Body of pancreas (tissue), 4 donors: Measurements from ENCODE around the gene NRIP3. TPM values are rescaled to one million over a fixed set of nuclear protein-coding genes. Genes with fewer than 3 reads are reported as not detected.

ENCODE experiments used
- ATAC-seq: fragments of 150-250 bp; one replicate; pipeline ENCODE4 v1.9.1; 2016
- DNase-seq, 4 donors: peaks; one replicate each; pipeline ENCODE4 v3.0.0-alpha.2; 2019
- H3K27ac ChIP-seq, 4 donors: fragments of 200-600 bp; sonication (generic); 1 replicate in 3 of 4; 2 replicates in 1 of 4; pipeline versions ENCODE4 v1.5.1 to v1.6.1; 2016 to 2019; ENCODE audit warnings: mild to moderate bottlenecking in 1 of 4, mixed read lengths in 1 of 4, moderate library complexity in 1 of 4
- H3K27me3 ChIP-seq, 2 donors: fragments of 200-600 bp; sonication (generic); one replicate each; pipeline ENCODE4 v1.6.0; 2016; ENCODE audit warnings: mild to moderate bottlenecking in 1 of 2
- H3K36me3 ChIP-seq, 2 donors: fragments of 200-600 bp; sonication (generic); replicated peaks in 1 of 2; 2 replicates each; pipeline ENCODE4 v1.5.1; 2016; ENCODE audit warnings: low read depth in 2 of 2; ENCODE audit not compliant: insufficient read depth in 1 of 2
- H3K4me1 ChIP-seq: fragments of 200-600 bp; sonication (generic); one replicate; pipeline ENCODE4 v1.6.0; 2016
- H3K4me3 ChIP-seq, 2 donors: fragments of 200-600 bp; sonication (generic); 1 replicate in 1 of 2; 2 replicates in 1 of 2; pipeline ENCODE4 v1.5.1; 2016 to 2019
- H3K9me3 ChIP-seq, 3 donors: fragments of 200-600 bp; sonication (generic); 1 replicate in 2 of 3; 2 replicates in 1 of 3; pipeline ENCODE4 v1.5.1; 2016
- POLR2A ChIP-seq, 3 donors: fragments of 450-650 bp; IDR thresholded peaks; one replicate each; pipeline ENCODE4 v1.6.1; 2016; ENCODE audit warnings: antibody characterized with exemption in 3 of 3, mild to moderate bottlenecking in 2 of 3
- WGBS, 2 donors: methylation state at CpG; one replicate each; pipeline ENCODE4 v1.1.5; 2017; 5-methylcytosine and 5-hydroxymethylcytosine counted together
- intact Hi-C: fragments of 100-400 bp; cut with DNase I; formaldehyde crosslinking; loops from one replicate; pipeline ENCODE4 v1.15.1; 2023
- small RNA-seq: library from RNA; depleted of rRNA; stranded (forward); fragments of <200 nt; gene quantifications from one replicate; pipeline ENCODE3, GENCODE V24; 2016
- total RNA-seq, 2 donors: library from RNA; depleted of rRNA; stranded (reverse); fragments of >200 nt; gene quantifications; one replicate each; pipeline ENCODE4 v1.1.0, GENCODE V29; 2016
- TF ChIP-seq, protein P1 (sequence below), 7 experiments: fragments of 450-650 bp in 4 of 7; fragments of 200-600 bp in 3 of 7; sonication (generic) in 3 of 7; IDR thresholded peaks; one replicate each; pipeline ENCODE4 v1.5.1; 2016 to 2019; ENCODE audit warnings: antibody characterized with exemption in 7 of 7

NRIP3 gene
- total RNA-seq, 2 donors from 2014 or later: 2.1 TPM; not detected in 1

DNA sequence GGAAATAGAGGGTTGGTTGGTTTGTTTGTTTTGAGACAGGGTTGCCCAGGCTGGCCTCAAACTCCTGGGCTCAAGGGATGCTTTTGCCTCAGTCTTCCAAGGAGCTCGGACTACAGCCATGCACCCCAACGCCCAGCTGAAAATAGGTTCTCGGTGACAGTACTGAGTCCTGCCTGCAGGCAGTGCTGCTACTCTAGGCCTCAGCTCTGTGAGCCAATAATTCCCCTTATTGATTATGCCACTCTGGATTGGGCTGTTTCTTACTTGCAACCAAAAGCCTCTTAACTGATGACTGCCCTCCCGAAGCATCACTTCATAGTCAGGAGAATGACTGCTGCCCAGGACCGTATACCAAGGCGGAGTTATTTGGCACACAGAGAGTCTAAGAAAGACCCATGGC, 69.9 kb downstream of the NRIP3 start:
- H3K36me3 ChIP-seq: no peaks in the 10 kb centered on the region
- no peak for ATAC-seq
- H3K4me3 ChIP-seq: no peak overlapping the region
- no peaks in the 10 kb centered on the region for H3K4me1 ChIP-seq
- intact Hi-C loops: no loop called here
- no peak overlapping the region for H3K27ac ChIP-seq
- TF ChIP-seq POLR2A (IDR thresholded peaks at IDR 0.05): no peak
- TF ChIP-seq, protein P1, sequence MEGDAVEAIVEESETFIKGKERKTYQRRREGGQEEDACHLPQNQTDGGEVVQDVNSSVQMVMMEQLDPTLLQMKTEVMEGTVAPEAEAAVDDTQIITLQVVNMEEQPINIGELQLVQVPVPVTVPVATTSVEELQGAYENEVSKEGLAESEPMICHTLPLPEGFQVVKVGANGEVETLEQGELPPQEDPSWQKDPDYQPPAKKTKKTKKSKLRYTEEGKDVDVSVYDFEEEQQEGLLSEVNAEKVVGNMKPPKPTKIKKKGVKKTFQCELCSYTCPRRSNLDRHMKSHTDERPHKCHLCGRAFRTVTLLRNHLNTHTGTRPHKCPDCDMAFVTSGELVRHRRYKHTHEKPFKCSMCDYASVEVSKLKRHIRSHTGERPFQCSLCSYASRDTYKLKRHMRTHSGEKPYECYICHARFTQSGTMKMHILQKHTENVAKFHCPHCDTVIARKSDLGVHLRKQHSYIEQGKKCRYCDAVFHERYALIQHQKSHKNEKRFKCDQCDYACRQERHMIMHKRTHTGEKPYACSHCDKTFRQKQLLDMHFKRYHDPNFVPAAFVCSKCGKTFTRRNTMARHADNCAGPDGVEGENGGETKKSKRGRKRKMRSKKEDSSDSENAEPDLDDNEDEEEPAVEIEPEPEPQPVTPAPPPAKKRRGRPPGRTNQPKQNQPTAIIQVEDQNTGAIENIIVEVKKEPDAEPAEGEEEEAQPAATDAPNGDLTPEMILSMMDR (IDR thresholded peaks at IDR 0.05): no peak
- H3K27me3 ChIP-seq: no peaks in the 10 kb centered on the region
- 82 to 100% methylated on average over 3 to 6 of the region's 6 CpGs for WGBS, 2 donors
- H3K9me3 ChIP-seq: no peaks in the 10 kb centered on the region
- DNase-seq: no peak

DNA sequence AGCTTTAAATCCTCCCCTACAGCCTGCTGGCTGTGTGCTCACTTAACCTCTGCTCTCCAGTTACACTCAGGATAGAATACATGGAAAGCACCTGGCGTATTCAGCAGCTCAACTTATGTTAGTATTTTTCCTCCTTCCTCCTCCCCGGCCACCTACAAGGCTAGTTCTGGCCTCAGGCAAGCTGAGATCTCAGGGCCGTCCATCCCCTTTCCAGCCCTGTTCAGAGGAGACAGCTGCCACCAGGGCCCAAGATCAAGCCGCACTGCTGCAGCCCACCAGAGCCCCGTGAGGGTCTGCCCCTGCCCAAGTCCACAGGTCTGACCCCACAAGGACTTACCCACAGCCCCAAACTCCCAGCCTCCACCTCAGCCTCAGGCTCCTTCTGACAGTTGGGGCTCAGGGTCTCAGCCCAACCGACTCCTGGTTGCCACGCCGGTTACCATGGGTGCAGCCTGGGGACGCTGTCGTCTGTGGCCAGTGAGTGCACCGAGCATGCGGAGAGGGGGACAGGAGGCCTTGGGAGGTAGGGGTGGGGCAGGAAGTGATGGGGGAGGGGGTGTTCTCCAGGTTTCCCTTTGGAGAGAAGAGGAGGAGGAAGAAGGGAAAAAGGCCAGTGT, 71.1 kb downstream of the NRIP3 start, which contains the start of gene C11orf16:
Gene C11orf16, minus strand, starts transcription at position 384 of the 617 bp plus-strand sequence. CDS start 639 bp downstream, outside the sequence.
- Histone ChIP-seq H3K27ac (no peak within 1 kb of the TSS), H3K36me3 (no peaks in the 10 kb centered on the region), H3K27me3 (no peaks in the 10 kb centered on the region), H3K4me1 (no peaks in the 10 kb centered on the region), H3K4me3 (no peak within 1 kb of the TSS), H3K9me3 (no peaks in the 10 kb centered on the region)
- ATAC-seq (no peak), DNase-seq (no peak)
- TF ChIP-seq POLR2A (IDR thresholded peaks at IDR 0.05): no peak
- TF ChIP-seq, protein P1 (IDR thresholded peaks at IDR 0.05): no peak
- intact Hi-C loops: no loop called here
- WGBS, 2 donors: 60 to 76% methylated on average over 9 to 12 of the region's 12 CpGs

Small RNA genes lying within 50 kb of the gene (small RNA-seq; reads per million reads assigned to genes)
- not detected for gene RF00019

Other genes starting within 250 kb of the NRIP3 start
- 10 to 100 TPM in 1 of 2 donors, 1 to 10 TPM in 1; 8.6 to 21.0 TPM for gene AKIP1, start 92.8 kb downstream of the NRIP3 start, total RNA-seq
- gene C11orf16, start 71.1 kb downstream of the NRIP3 start, total RNA-seq: not detected
- gene ASCL3, start 61.0 kb downstream of the NRIP3 start, total RNA-seq: not detected
- gene TMEM9B, start 39.6 kb downstream of the NRIP3 start, total RNA-seq: 10 to 100 TPM; 19.4 to 62.5 TPM
- gene SCUBE2, start 87.6 kb upstream of the NRIP3 start, total RNA-seq: 10 to 100 TPM in 1 of 2 donors, 1 to 10 TPM in 1; 6.6 to 40.0 TPM